ENCODE data around the gene CBLC.
A peak's percentile ranks its signal among the peaks of the same experiment; 100 is the strongest.

CBLC gene

DNA sequence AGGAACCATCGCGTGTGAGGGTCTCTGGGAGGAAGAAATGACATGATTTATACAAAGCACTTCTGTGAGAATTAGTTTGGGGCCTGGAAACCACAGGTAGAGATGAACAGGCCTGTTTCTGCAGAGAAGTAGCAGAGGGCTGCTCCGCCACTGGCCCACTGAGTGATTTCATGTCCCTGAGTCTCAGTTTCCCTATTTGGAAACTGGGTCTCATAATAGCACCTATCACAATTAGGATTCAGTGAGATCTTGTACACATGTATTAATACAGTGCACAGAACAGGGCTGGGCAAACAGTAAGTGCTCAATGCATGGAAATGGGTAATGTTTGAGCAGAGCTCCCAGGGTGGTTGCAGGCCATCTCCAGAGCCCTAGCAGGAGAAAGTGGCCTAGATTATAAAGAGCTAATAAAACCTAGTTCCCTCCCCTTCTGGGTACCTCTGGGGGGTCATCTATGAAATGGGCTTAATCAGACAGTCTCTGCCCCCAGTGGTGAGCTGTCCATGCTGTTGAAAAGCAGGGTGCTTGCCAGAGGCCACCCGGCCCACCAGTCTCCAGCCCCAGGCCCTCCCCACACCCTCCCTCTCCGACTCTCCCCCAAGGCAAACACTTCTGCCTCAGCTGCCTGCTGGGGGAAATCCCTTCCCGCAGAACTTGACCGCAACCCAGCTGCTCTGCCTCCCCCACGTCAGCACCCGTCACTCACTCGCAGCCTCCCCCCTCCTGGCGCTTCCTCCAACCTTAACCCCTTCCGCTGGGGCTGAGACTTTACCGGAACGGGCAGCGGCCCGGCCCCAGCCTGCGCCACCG, 24.7 kb upstream of the CBLC start:
- TF ChIP-seq, protein P1, sequence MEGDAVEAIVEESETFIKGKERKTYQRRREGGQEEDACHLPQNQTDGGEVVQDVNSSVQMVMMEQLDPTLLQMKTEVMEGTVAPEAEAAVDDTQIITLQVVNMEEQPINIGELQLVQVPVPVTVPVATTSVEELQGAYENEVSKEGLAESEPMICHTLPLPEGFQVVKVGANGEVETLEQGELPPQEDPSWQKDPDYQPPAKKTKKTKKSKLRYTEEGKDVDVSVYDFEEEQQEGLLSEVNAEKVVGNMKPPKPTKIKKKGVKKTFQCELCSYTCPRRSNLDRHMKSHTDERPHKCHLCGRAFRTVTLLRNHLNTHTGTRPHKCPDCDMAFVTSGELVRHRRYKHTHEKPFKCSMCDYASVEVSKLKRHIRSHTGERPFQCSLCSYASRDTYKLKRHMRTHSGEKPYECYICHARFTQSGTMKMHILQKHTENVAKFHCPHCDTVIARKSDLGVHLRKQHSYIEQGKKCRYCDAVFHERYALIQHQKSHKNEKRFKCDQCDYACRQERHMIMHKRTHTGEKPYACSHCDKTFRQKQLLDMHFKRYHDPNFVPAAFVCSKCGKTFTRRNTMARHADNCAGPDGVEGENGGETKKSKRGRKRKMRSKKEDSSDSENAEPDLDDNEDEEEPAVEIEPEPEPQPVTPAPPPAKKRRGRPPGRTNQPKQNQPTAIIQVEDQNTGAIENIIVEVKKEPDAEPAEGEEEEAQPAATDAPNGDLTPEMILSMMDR (conservative IDR thresholded peaks at IDR 0.05): no peak
- no peak for TF ChIP-seq ZFX (IDR thresholded peaks at IDR 0.05)
- peak overlapping the region; percentile 72 for H3K27ac ChIP-seq

DNA sequence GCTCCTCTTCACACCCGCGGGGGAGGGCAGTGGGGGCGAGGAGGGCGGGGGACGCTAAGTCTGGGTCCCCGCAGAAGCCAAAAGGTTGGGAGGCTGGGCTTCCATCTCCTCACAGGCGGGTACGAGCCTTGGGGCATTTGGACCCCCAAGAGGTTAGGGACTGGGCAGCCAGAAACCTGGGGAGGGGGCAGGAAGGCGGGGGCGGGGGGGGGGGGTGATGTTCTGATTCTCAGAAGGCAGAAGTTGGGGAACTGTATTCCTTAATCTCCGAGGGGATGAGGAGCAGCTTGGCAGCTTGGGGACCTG, 24.1 kb upstream of the CBLC start:
- peak overlapping the region; percentile 72 for H3K27ac ChIP-seq
- TF ChIP-seq, protein P1 (conservative IDR thresholded peaks at IDR 0.05): no peak
- TF ChIP-seq ZFX (IDR thresholded peaks at IDR 0.05): no peak

DNA sequence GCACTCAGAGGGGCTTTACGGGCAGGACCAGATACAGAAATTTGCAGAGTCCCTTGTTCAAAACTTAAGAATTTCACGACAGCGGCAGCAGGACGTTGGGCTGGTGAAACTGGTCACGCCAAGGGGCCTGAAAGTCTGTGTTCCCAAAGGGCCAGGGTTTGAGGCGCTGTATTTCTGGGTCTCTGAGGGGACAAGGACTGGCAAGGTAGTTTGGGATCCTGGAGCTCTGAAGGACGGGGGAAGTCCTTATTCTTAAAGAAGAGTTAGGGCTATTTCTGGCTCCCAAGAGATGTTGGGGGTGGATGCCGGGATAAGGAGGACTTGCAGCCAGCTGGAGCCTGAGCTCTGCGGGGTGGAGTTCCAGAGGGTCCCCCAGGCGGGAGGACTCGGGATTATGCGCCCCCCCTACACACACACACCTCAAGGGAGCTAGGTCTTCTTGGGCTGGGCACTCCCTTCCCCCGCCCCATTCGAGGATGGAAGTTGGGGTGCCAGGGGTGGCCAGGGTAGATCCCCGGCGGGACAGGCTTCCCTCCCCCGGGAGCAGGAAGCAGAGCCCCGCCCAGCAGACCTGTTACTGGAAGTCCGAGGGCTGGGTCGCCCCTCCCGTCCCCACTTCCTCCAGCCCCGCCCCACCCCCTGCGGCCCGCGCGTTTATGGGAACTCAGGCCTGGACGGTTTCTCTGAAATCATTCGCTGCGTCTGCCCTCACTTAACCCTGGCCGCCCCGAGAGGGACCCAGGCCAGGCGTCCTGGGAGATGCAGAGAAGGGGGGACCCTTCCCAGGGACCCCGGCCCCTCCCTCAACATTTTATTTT, 23.5 kb upstream of the CBLC start:
- peak overlapping the region; percentile 72 for H3K27ac ChIP-seq
- TF ChIP-seq ZFX (IDR thresholded peaks at IDR 0.05): no peak
- TF ChIP-seq, protein P1 (conservative IDR thresholded peaks at IDR 0.05): no peak

DNA sequence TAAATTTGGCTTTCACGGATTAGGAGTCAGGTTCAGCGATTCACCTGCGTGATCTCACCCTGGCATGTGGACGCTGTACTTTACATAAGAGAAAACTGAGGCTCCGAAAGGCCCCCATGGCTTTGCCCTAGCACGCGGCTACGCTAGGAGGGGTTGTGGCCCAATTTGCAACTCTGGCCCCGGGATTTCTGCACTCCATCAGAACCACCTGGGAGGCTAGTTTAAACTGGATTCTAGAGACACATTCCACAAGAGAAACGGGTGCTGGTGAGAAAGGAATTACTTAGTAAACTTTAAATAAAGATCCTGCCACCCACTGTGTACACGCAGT, 23.0 kb upstream of the CBLC start:
- H3K27ac ChIP-seq: peak overlapping the region; percentile 72
- TF ChIP-seq, protein P1 (conservative IDR thresholded peaks at IDR 0.05): no peak
- TF ChIP-seq ZFX (IDR thresholded peaks at IDR 0.05): no peak

DNA sequence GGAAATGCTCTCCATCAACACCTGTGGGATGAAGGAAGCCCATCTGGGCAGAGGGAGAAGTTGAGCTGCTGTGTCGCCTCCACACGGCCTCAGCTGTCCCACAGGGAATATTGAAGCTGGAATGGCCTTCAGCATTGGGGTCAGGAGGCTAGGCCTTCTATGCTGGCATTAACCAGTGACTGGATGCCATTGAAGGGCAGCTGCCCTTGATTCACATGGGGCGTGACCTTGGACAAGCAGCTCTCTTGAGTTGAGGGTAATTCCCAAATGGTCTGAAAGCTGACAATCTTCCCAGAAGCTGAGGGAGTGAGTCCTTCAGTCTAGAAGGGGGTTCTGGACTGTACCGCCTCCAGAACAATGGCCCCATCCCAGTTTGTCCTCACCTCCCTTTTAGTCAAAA, 22.5 kb upstream of the CBLC start:
- TF ChIP-seq, protein P1 (conservative IDR thresholded peaks at IDR 0.05): no peak
- TF ChIP-seq ZFX (IDR thresholded peaks at IDR 0.05): no peak
- peak overlapping the region; percentile 72 for H3K27ac ChIP-seq

DNA sequence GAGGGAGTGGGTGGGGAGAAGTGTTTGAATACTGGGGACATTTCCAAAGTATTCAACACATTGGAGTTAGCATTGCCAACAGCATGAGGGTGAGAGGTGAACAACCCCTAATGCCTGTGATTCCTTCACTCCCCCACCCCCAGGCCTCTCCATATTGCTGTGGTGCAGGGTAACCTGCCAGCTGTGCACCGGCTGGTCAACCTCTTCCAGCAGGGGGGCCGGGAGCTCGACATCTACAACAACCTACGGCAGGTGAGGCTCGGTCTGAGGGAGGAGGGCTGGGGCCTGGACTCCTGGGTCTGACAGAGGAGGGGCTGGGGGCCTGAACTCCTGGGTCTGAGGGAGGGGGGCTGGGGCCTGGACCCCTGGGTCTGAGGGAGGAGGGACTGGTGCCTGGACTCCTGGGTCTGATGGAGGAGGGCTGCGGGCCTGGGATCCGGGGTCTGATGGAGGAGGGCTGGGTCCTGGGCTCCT, 21.6 kb upstream of the CBLC start:
- no peak overlapping the region for H3K27ac ChIP-seq
- no peak for TF ChIP-seq ZFX (IDR thresholded peaks at IDR 0.05)
- TF ChIP-seq, protein P1 (conservative IDR thresholded peaks at IDR 0.05): no peak

DNA sequence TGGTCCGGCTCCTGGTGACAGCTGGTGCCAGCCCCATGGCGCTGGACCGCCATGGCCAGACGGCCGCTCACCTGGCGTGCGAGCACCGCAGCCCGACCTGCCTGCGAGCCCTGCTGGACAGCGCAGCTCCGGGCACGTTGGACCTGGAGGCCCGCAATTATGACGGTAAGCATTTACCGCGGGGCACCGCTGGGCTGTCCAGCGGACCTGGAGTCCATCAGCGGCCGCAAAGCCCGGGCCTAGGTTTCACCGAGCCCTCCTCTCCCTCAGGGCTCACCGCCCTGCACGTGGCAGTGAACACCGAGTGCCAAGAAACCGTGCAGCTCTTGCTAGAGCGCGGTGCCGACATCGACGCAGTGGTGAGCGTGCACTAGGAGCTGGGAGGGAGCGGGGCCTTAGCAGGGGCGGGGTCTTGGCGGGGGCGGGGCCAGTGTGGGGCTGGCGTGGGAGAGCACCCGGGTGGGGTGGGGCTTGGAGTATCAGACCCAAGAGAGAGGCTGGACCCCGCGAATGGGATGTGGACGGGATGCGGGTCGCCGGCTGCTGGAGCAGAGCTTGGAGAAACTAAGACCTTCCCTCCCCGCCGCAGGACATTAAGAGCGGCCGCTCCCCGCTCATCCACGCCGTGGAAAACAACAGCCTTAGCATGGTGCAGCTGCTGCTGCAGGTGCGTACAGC, 20.5 kb upstream of the CBLC start:
- H3K27ac ChIP-seq: no peak overlapping the region
- TF ChIP-seq, protein P1 (conservative IDR thresholded peaks at IDR 0.05): no peak
- no peak for TF ChIP-seq ZFX (IDR thresholded peaks at IDR 0.05)
